Hematopoietic multipotent progenitor cell (in vitro differentiated cells): ENCODE data around the gene HIVEP3. TPM values are rescaled to one million over a fixed set of nuclear protein-coding genes. Genes with fewer than 3 reads are reported as not detected.
A peak's percentile ranks its signal among the peaks of the same experiment; 100 is the strongest.

Source experiments
- DNase-seq, 3 donors: peaks; one replicate each; pipeline ENCODE4 v3.0.0-alpha.2; 2011 to 2015; ENCODE audit warnings: low read depth in 2 of 3, low spot score in 2 of 3
- total RNA-seq: library from RNA; depleted of rRNA; stranded (reverse); fragments of >200 nt; gene quantifications from one replicate; pipeline ENCODE4 v1.2.3, GENCODE V29; 2012

Gene HIVEP3
- total RNA-seq, 1 donor: 4.6 TPM

GRCh38 chr1:41822866-41823265, 95.9 kb downstream of the HIVEP3 start:
- no peak for DNase-seq

GRCh38 chr1:41819843-41820242, 98.9 kb downstream of the HIVEP3 start:
- DNase-seq: no peak

- DNase-seq: no peak
Measured at GRCh38 chr1:41819069-41819468, 99.7 kb downstream of the HIVEP3 start.

GRCh38 chr1:41816061-41816460, 102.7 kb downstream of the HIVEP3 start:
- no peak for DNase-seq

GRCh38 chr1:41813755-41814745, 104.7 kb downstream of the HIVEP3 start:
- no peak for DNase-seq

- no peak for DNase-seq
Measured at GRCh38 chr1:41813226-41813625, 105.5 kb downstream of the HIVEP3 start.

GRCh38 chr1:41812453-41812852, 106.3 kb downstream of the HIVEP3 start:
- DNase-seq: no peak

GRCh38 chr1:41812051-41812450, 106.7 kb downstream of the HIVEP3 start:
- DNase-seq: peak in 2 of 3 donors; percentile 71 to 88

- no peak for DNase-seq
Measured at GRCh38 chr1:41811051-41811795, 107.5 kb downstream of the HIVEP3 start.

GRCh38 chr1:41810446-41810845, 108.3 kb downstream of the HIVEP3 start:
- peak in 2 of 3 donors; percentile 71 to 83 for DNase-seq

- DNase-seq: peak in 1 of 3 donors; percentile 40
Measured at GRCh38 chr1:41809692-41810091, 109.0 kb downstream of the HIVEP3 start.

GRCh38 chr1:41807390-41807789, 111.3 kb downstream of the HIVEP3 start:
- DNase-seq: no peak

- DNase-seq: no peak
Measured at GRCh38 chr1:41806472-41807155, 112.1 kb downstream of the HIVEP3 start.

- no peak for DNase-seq
Measured at GRCh38 chr1:41805771-41806471, 112.8 kb downstream of the HIVEP3 start.

- peak in 1 of 3 donors; percentile 40 for DNase-seq
Measured at GRCh38 chr1:41804176-41804575, 114.5 kb downstream of the HIVEP3 start.

GRCh38 chr1:41803656-41804055, 115.1 kb downstream of the HIVEP3 start:
- DNase-seq: no peak

- peak in 2 of 3 donors; percentile 84 to 96 for DNase-seq
Measured at GRCh38 chr1:41802532-41803501, 115.9 kb downstream of the HIVEP3 start.

- DNase-seq: peak in 1 of 3 donors; percentile 39
Measured at GRCh38 chr1:41800311-41800829, 118.4 kb downstream of the HIVEP3 start.

- DNase-seq: no peak
Measured at GRCh38 chr1:41799723-41800122, 119.0 kb downstream of the HIVEP3 start.
